Kidney epithelial cell (primary cell): ENCODE data around the gene FADS6. TPM values are rescaled to one million over a fixed set of nuclear protein-coding genes. Genes with fewer than 3 reads are reported as not detected.
A peak's percentile ranks its signal among the peaks of the same experiment; 100 is the strongest.

Source experiments
- DNase-seq: peaks from one replicate; pipeline ENCODE4 v3.0.0-alpha.2; 2010; ENCODE audit warnings: low read depth
- H3K27me3 ChIP-seq: 2 replicates; pipeline ENCODE4 v1.6.0; 2011; ENCODE audit warnings: low read length; ENCODE audit not compliant: control insufficient read depth, insufficient read depth
- H3K36me3 ChIP-seq: 2 replicates; pipeline ENCODE4 v1.5.1; 2011; ENCODE audit warnings: low read length; ENCODE audit not compliant: control insufficient read depth, insufficient read depth
- H3K4me3 ChIP-seq: 2 replicates; pipeline ENCODE4 v1.5.1; 2011; ENCODE audit warnings: low read depth, mild to moderate bottlenecking, control low read depth, low read length
- CTCF ChIP-seq: IDR thresholded peaks from 2 replicates; pipeline ENCODE4 v1.5.1; 2011; ENCODE audit warnings: mild to moderate bottlenecking, moderate library complexity, low read length, control low read depth, inconsistent platforms; ENCODE audit not compliant: insufficient read depth, poor library complexity, severe bottlenecking
- total RNA-seq: library from RNA; depleted of rRNA; stranded (reverse); fragments of >200 nt; gene quantifications from 2 replicates; pipeline ENCODE4 v1.2.3, GENCODE V29; 2015

The FADS6 gene
- total RNA-seq, 1 donor from 2014 or later, result not detected

DNA sequence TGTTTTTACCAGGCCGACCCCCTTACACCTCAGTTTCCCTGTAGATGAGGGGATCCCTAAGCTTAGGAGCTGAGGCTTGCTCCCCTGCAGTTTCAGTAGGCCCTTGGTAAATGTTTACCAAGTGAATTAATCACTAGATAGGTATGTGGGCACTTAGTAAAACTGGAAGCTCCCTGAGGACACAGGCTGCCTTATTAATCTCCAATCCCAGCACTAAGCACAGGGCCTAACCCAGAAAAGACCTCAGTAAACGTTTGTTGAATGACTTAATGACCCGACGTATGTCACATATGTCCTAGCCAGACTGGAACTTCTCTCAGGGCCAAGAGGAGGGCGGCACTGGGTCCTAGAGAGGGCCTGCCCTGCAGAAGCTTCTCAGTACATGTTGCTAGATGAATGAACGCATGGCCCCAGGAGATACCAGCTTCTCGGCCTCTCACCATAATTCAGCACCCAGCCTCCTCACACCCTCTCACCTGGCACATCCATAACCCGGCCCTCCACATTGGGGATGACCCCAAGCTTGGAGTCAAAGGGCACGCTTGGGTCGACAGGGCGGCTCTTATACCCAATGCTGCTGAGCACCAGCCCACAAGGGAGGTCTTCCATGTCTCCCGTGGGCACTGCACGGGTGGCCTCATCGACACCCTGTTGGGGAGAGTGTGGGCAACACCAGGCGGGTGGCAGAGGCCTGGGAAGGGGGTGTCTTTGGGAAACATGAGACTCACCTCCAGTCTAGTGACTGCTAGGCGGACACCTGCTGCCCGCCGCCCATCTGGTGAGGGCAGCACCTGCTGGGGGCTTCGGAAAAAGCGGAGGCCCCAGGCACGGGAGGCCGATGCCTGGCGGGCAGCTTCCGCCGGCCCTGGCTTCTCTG is 29.8 kb downstream of the FADS6 start:
- H3K27me3 ChIP-seq, result peaks cover 42% of the 10 kb centered on the region
- no peaks in the 10 kb centered on the region for H3K36me3 ChIP-seq
- no peak overlapping the region for H3K4me3 ChIP-seq
- TF ChIP-seq CTCF, result no peak
- no peak for DNase-seq

DNA sequence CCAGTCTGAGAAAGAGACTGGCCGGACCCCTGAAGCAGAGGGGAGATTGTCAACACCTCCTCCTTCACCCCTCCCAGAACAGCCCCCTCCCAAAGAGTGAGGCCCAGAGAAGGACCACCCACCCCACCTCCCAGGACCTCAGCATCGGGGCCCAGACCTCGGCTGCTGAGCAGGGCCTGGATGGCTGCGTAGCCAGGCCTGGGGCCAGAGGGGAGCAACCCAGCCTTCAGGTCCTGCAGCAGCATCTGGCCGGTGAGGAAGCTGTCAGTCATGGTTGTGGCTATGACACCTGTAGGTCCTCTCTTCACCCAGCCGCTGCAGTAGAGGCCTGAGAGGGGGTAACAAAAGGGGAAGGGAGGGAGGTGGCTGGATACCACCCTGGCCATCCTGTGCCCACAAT is 30.5 kb downstream of the FADS6 start:
- no peak for TF ChIP-seq CTCF
- H3K36me3 ChIP-seq, result no peaks in the 10 kb centered on the region
- H3K27me3 ChIP-seq, result peaks cover 46% of the 10 kb centered on the region
- no peak for DNase-seq
- H3K4me3 ChIP-seq, result no peak overlapping the region

GRCh38 chr17:74862108-74862901 is 31.1 kb downstream of the FADS6 start:
- peak; percentile 75 for TF ChIP-seq CTCF
- no peak overlapping the region for H3K4me3 ChIP-seq
- peaks cover 48% of the 10 kb centered on the region for H3K27me3 ChIP-seq
- DNase-seq, result no peak
- H3K36me3 ChIP-seq, result no peaks in the 10 kb centered on the region

- Histone ChIP-seq H3K27me3 (peaks cover 54% of the 10 kb centered on the region), H3K4me3 (no peak overlapping the region), H3K36me3 (no peaks in the 10 kb centered on the region)
- no peak for TF ChIP-seq CTCF
- no peak for DNase-seq
Measured at GRCh38 chr17:74861662-74862107, 31.7 kb downstream of the FADS6 start.

DNA sequence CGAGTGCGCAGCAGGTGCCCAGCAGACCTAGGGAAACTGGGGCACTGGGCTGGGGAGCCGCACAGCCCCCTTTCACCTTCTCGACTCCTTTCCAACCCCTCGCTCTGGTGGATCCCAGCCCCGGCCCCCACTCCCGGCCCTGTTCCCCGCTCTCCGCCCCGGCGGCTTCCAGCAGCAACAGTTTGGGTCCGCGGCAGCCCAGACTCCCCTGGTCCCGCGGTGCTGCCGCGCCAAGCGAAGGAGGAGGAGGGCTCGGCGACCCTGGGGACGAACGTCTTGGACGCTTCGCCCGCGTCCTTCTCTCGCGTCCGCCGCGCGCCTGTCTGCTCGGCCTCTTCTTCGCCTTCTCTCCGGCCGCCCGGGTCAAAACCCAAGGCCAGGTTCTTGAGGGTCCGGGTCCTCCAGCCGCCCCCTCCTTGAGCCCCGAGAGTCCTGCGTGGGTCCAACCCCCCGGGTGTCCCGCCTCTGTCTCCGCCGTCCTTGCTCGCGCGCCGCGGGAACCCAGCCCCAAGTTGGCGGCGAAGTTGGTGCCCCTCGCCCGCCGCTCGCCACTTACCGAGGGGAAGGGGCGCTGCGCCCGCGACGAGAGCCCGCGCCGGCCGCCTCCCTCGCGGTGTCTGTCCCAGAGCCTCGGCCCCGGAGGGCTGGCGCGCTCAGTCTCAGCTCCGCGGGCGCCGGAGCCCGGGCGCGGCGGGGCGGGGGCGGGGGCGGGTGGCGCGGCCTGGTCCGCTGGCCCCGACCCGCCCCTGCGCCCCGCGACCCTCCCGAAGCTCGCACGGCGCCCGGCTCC is 32.4 kb downstream of the FADS6 start:
- DNase-seq, result no peak
- Histone ChIP-seq H3K36me3 (no peaks in the 10 kb centered on the region), H3K27me3 (peaks cover 56% of the 10 kb centered on the region), H3K4me3 (no peak overlapping the region)
- no peak for TF ChIP-seq CTCF
